ENCODE measurements around the gene DAZL.

The DAZL gene

DNA sequence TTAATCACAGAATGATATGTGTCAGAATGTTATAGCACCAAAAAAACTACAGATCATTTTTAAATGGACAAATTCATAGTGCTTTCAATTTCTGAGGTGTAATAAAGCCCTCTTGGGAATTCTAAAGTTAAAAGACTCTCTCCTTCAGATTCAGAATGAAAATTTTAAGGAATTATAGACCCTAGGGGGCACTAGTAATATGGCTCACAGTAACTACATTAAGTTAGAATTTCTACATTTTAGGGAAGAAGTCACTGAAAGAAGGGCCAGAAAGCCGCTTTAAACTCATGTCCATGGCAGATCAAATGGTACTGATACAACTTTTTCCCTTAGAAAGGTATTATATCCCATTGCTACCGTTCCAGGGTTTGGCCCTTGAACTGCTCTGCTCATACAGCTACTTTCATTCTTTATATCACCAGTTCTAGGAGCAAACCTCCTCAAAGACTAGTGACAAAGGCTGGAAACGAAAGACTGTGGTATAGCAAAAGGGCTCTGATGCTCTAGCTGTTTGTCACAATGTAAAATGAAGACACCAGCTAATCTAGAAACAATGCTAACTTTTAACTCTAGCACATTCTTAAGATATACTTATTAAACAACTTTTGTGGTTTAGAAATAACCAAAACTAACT is 18.1 kb downstream of the DAZL start:
- Histone ChIP-seq H3K36me3 (ENCODE audit: insufficient read depth, low read length) (no peaks in the 10 kb centered on the region), H3K4me3 (no peak overlapping the region), H3K27ac (no peak overlapping the region), H3K9ac (ENCODE audit: insufficient read length) (no peak overlapping the region), H3K9me3 (ENCODE audit: low read depth, low read length) (no peaks in the 10 kb centered on the region)
- DNase-seq (ENCODE audit: low read depth, low spot score): no peak
- TF ChIP-seq EZH2 (IDR thresholded peaks at IDR 0.05) (no peak), FOXP2 (optimal IDR thresholded peaks at IDR 0.05; ENCODE audit: control extremely low read depth, extremely low read length, insufficient read depth) (no peak), POLR2AphosphoS5 (IDR thresholded peaks at IDR 0.05; ENCODE audit: borderline replicate concordance, low read depth, low read length) (no peak)

DNA sequence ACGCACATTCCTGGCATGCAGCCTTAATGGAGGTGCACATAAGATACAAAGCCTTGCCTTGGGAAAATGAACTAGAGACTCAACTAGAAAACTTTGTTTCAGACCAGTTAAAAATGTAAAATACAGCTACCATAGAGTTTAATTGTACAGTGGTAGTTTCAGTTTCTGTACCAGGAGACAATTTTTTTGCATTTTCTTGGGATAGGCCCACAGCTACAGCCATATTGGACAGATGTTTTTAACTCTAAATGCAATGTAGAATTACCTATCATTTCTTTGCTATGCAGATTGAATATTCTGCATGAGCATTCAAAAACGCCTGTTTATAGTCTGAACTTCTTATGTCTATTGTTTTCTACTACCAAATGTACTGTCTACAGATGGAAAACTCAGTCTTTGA is 20.3 kb downstream of the DAZL start:
- Histone ChIP-seq H3K9me3 (ENCODE audit: low read depth, low read length) (no peaks in the 10 kb centered on the region), H3K27ac (no peak overlapping the region), H3K36me3 (ENCODE audit: insufficient read depth, low read length) (no peaks in the 10 kb centered on the region), H3K9ac (ENCODE audit: insufficient read length) (no peak overlapping the region), H3K4me3 (no peak overlapping the region)
- TF ChIP-seq POLR2AphosphoS5 (IDR thresholded peaks at IDR 0.05; ENCODE audit: borderline replicate concordance, low read depth, low read length) (no peak), EZH2 (IDR thresholded peaks at IDR 0.05) (no peak), FOXP2 (optimal IDR thresholded peaks at IDR 0.05; ENCODE audit: control extremely low read depth, extremely low read length, insufficient read depth) (no peak)
- DNase-seq (ENCODE audit: low read depth, low spot score): no peak

DNA sequence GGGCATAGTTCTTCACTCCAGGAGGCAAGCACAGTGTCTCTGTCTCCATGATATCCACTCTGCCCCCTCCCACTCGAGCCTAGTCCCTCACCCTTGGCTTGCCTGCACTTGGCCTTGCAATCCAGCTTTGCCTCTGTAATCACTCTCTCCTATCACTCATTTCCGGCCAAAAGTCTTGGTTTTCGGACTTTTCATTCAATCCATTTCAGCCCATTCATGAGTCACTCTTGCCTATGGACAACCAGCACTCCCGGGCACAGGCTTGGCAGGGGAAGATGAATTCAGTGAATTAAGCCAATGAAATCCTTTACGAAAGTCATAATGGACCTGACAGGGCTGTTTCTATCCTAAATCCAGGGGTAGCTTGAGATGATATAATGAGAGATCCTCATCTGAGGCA is 21.7 kb downstream of the DAZL start:
- TF ChIP-seq EZH2 (IDR thresholded peaks at IDR 0.05): no peak
- no peak for TF ChIP-seq FOXP2 (optimal IDR thresholded peaks at IDR 0.05; ENCODE audit: control extremely low read depth, extremely low read length, insufficient read depth)
- no peak for TF ChIP-seq POLR2AphosphoS5 (IDR thresholded peaks at IDR 0.05; ENCODE audit: borderline replicate concordance, low read depth, low read length)
- Histone ChIP-seq H3K36me3 (ENCODE audit: insufficient read depth, low read length) (no peaks in the 10 kb centered on the region), H3K27ac (no peak overlapping the region), H3K9ac (ENCODE audit: insufficient read length) (no peak overlapping the region), H3K9me3 (ENCODE audit: low read depth, low read length) (no peaks in the 10 kb centered on the region), H3K4me3 (no peak overlapping the region)
- DNase-seq (ENCODE audit: low read depth, low spot score): no peak

DNA sequence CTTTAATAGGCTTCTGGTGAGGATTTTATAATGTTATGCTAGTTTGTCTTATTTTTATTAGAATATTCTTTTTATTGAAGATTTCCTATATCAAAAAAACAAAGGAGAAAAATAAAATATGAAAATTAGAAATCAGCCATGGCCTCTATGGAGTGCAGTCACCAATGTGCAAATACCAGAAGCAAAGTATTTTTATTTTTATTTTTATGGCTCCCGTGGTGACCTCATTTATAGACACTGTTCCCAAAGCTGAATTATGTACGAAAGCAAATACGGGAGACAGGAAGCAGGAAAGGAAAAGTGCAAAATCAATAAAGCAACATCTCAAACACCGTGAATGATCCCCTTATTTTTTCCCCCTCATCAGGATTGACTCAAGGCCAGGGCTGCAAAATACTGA is 35.1 kb downstream of the DAZL start:
- TF ChIP-seq EZH2 (IDR thresholded peaks at IDR 0.05) (no peak), POLR2AphosphoS5 (IDR thresholded peaks at IDR 0.05; ENCODE audit: borderline replicate concordance, low read depth, low read length) (no peak), FOXP2 (optimal IDR thresholded peaks at IDR 0.05; ENCODE audit: control extremely low read depth, extremely low read length, insufficient read depth) (no peak)
- H3K9me3 ChIP-seq (ENCODE audit: low read depth, low read length): no peaks in the 10 kb centered on the region
- no peak overlapping the region for H3K4me3 ChIP-seq
- H3K9ac ChIP-seq (ENCODE audit: insufficient read length): no peak overlapping the region
- DNase-seq (ENCODE audit: low read depth, low spot score): no peak
- no peaks in the 10 kb centered on the region for H3K36me3 ChIP-seq (ENCODE audit: insufficient read depth, low read length)
- no peak overlapping the region for H3K27ac ChIP-seq

DNA sequence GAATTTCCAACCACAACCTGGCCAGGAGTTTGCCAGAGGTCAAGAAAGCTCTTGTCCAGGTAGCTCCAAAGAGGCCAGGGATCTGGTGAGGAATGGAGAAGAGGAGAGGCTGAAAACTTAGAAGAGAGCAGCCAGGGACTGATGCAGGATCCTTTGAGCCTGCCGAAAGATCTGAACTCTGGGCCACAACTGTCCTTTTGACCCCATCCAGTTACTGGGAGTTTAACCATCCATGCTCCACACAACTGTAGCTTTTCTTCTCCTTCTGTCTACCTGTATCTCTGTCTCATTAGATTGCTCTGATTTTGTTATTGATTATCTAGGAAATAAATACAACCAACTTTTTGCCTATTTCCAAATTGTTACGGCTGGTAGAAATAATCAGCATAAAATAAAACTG is 36.7 kb downstream of the DAZL start:
- no peak for DNase-seq (ENCODE audit: low read depth, low spot score)
- Histone ChIP-seq H3K4me3 (no peak overlapping the region), H3K27ac (no peak overlapping the region), H3K9ac (ENCODE audit: insufficient read length) (no peak overlapping the region), H3K9me3 (ENCODE audit: low read depth, low read length) (no peaks in the 10 kb centered on the region), H3K36me3 (ENCODE audit: insufficient read depth, low read length) (no peaks in the 10 kb centered on the region)
- no peak for TF ChIP-seq POLR2AphosphoS5 (IDR thresholded peaks at IDR 0.05; ENCODE audit: borderline replicate concordance, low read depth, low read length)
- no peak for TF ChIP-seq EZH2 (IDR thresholded peaks at IDR 0.05)
- TF ChIP-seq FOXP2 (optimal IDR thresholded peaks at IDR 0.05; ENCODE audit: control extremely low read depth, extremely low read length, insufficient read depth): no peak

- no peak for DNase-seq (ENCODE audit: low read depth, low spot score)
- Histone ChIP-seq H3K4me3 (no peak overlapping the region), H3K27ac (no peak overlapping the region), H3K36me3 (ENCODE audit: insufficient read depth, low read length) (no peaks in the 10 kb centered on the region), H3K9ac (ENCODE audit: insufficient read length) (no peak overlapping the region), H3K9me3 (ENCODE audit: low read depth, low read length) (no peaks in the 10 kb centered on the region)
- TF ChIP-seq FOXP2 (optimal IDR thresholded peaks at IDR 0.05; ENCODE audit: control extremely low read depth, extremely low read length, insufficient read depth) (no peak), EZH2 (IDR thresholded peaks at IDR 0.05) (no peak)
Measured at GRCh38 chr3:16568115-16568514, 37.1 kb downstream of the DAZL start.

GRCh38 chr3:16559653-16560365 is 45.4 kb downstream of the DAZL start:
- Histone ChIP-seq H3K9me3 (ENCODE audit: low read depth, low read length) (no peaks in the 10 kb centered on the region), H3K9ac (ENCODE audit: insufficient read length) (no peak overlapping the region), H3K4me3 (no peak overlapping the region), H3K27ac (no peak overlapping the region), H3K36me3 (ENCODE audit: insufficient read depth, low read length) (no peaks in the 10 kb centered on the region)
- DNase-seq (ENCODE audit: low read depth, low spot score): no peak
- TF ChIP-seq EZH2 (IDR thresholded peaks at IDR 0.05) (no peak), POLR2AphosphoS5 (IDR thresholded peaks at IDR 0.05; ENCODE audit: borderline replicate concordance, low read depth, low read length) (no peak), FOXP2 (optimal IDR thresholded peaks at IDR 0.05; ENCODE audit: control extremely low read depth, extremely low read length, insufficient read depth) (no peak)

DNA sequence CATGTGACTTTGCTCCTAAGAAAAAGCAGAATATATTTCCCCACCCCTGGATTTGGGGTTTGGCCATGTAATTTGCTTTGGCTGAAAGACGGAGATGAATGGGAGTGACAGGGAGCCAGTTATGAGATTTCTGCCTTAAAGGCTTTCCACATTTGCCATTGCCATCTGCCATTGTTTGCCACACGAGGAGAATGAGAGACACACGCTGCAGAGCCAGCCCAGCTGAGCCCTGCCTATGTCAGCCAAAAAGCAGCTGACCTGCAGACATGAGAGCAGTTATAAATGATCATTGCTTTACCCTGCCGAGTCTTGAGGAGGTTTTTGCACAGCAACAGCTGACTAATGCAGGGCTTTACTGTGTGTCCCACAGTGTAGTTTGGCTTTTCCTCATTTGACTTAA is 51.1 kb downstream of the DAZL start:
- DNase-seq (ENCODE audit: low read depth, low spot score): no peak
- TF ChIP-seq EZH2 (IDR thresholded peaks at IDR 0.05) (no peak), FOXP2 (optimal IDR thresholded peaks at IDR 0.05; ENCODE audit: control extremely low read depth, extremely low read length, insufficient read depth) (no peak), POLR2AphosphoS5 (IDR thresholded peaks at IDR 0.05; ENCODE audit: borderline replicate concordance, low read depth, low read length) (no peak)
- Histone ChIP-seq H3K36me3 (ENCODE audit: insufficient read depth, low read length) (no peaks in the 10 kb centered on the region), H3K9me3 (ENCODE audit: low read depth, low read length) (no peaks in the 10 kb centered on the region), H3K4me3 (no peak overlapping the region), H3K9ac (ENCODE audit: insufficient read length) (no peak overlapping the region), H3K27ac (no peak overlapping the region)

All from SK-N-MC (cell line).